ENCODE measurements around the gene TSPAN18. TPM values are rescaled to one million over a fixed set of nuclear protein-coding genes. Genes with fewer than 3 reads are reported as not detected.

Gene TSPAN18
- total and polyA plus RNA-seq, 2 experiments from 2014 or later: 6.0 to 10.6 TPM

DNA sequence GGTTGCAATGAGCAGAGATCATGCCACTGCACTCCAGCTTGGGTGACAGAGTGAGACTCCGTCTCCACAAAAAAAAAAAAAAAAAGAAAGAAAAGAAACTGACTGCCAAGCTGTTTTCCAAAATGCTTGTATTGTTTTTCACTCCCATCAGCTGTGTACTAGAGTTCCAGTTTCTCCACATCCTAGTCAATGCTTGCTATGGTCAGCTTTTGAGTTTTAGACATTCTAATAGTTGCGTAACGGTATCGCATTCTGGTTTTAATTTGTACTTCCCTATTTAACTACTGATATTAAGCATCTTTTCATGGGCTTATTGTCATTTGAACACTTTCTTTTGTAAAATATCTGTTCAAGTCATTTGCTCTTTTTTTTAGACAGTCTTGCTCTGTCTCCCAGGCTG lies 55.7 kb downstream of the TSPAN18 start:
- Histone ChIP-seq H3K4me2 (no peak overlapping the region), H3F3A (replicated peaks; ENCODE audit: low read depth) (0 out of 2 replicates have a peak, but pooled peaks cover 6% of the 10 kb centered on the region), H3K27me3 (ENCODE audit: insufficient read depth) (no peaks in the 10 kb centered on the region), H3K27ac (ENCODE audit: low read depth) (no peak overlapping the region), H3K4me1 (ENCODE audit: insufficient read depth) (peaks cover 49% of the 10 kb centered on the region), H3K36me3 (ENCODE audit: insufficient read depth) (no peaks in the 10 kb centered on the region), H3K79me2 (replicated peaks; ENCODE audit: insufficient read depth) (no peaks in the 10 kb centered on the region), H3K4me3 (no peak overlapping the region), H2AFZ (no peak overlapping the region), H3K9me2 (ENCODE audit: insufficient read depth) (no peaks in the 10 kb centered on the region), H4K20me1 (replicated peaks; ENCODE audit: insufficient read depth) (no peaks in the 10 kb centered on the region)
- Mint-ChIP-seq H3K4me1 (peaks cover 59% of the 10 kb centered on the region), H3K4me3 (no peak overlapping the region), H3K36me3 (ENCODE audit: low read depth) (no peaks in the 10 kb centered on the region; the same call in 1 of the 3 replicates), H3K27me3 (ENCODE audit: insufficient read depth, low read depth, poor library complexity) (peaks cover 9% of the 10 kb centered on the region), H3K9me3 (no peaks in the 10 kb centered on the region), H3K27ac (no peak overlapping the region)
- ATAC-seq (no peak), DNase-seq (ENCODE audit: low spot score) (no peak)
- no peak for TF ChIP-seq EZH2phosphoT487 (IDR thresholded peaks at IDR 0.05; ENCODE audit: unreplicated experiment)
- TF ChIP-seq ZNF331 (CRISPR knock-in tag; IDR thresholded peaks at IDR 0.05; ENCODE audit: low read depth): no peak
- no peak for TF ChIP-seq ZNF114 (CRISPR knock-in tag; IDR thresholded peaks at IDR 0.05)
- TF ChIP-seq, protein P1, sequence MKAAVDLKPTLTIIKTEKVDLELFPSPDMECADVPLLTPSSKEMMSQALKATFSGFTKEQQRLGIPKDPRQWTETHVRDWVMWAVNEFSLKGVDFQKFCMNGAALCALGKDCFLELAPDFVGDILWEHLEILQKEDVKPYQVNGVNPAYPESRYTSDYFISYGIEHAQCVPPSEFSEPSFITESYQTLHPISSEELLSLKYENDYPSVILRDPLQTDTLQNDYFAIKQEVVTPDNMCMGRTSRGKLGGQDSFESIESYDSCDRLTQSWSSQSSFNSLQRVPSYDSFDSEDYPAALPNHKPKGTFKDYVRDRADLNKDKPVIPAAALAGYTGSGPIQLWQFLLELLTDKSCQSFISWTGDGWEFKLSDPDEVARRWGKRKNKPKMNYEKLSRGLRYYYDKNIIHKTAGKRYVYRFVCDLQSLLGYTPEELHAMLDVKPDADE (IDR thresholded peaks at IDR 0.05): no peak
- no peak for TF ChIP-seq NANOG (IDR thresholded peaks at IDR 0.05; ENCODE audit: borderline replicate concordance)
- TF ChIP-seq, protein P2, sequence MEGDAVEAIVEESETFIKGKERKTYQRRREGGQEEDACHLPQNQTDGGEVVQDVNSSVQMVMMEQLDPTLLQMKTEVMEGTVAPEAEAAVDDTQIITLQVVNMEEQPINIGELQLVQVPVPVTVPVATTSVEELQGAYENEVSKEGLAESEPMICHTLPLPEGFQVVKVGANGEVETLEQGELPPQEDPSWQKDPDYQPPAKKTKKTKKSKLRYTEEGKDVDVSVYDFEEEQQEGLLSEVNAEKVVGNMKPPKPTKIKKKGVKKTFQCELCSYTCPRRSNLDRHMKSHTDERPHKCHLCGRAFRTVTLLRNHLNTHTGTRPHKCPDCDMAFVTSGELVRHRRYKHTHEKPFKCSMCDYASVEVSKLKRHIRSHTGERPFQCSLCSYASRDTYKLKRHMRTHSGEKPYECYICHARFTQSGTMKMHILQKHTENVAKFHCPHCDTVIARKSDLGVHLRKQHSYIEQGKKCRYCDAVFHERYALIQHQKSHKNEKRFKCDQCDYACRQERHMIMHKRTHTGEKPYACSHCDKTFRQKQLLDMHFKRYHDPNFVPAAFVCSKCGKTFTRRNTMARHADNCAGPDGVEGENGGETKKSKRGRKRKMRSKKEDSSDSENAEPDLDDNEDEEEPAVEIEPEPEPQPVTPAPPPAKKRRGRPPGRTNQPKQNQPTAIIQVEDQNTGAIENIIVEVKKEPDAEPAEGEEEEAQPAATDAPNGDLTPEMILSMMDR (conservative IDR thresholded peaks at IDR 0.05; ENCODE audit: low read depth in 2 of 2): no peak
- no peak for TF ChIP-seq CREB1 (CRISPR knock-in tag; IDR thresholded peaks at IDR 0.05; ENCODE audit: low read depth)
- no peak for TF ChIP-seq STAT1 (IDR thresholded peaks at IDR 0.05; ENCODE audit: unreplicated experiment)
- TF ChIP-seq, protein P3, sequence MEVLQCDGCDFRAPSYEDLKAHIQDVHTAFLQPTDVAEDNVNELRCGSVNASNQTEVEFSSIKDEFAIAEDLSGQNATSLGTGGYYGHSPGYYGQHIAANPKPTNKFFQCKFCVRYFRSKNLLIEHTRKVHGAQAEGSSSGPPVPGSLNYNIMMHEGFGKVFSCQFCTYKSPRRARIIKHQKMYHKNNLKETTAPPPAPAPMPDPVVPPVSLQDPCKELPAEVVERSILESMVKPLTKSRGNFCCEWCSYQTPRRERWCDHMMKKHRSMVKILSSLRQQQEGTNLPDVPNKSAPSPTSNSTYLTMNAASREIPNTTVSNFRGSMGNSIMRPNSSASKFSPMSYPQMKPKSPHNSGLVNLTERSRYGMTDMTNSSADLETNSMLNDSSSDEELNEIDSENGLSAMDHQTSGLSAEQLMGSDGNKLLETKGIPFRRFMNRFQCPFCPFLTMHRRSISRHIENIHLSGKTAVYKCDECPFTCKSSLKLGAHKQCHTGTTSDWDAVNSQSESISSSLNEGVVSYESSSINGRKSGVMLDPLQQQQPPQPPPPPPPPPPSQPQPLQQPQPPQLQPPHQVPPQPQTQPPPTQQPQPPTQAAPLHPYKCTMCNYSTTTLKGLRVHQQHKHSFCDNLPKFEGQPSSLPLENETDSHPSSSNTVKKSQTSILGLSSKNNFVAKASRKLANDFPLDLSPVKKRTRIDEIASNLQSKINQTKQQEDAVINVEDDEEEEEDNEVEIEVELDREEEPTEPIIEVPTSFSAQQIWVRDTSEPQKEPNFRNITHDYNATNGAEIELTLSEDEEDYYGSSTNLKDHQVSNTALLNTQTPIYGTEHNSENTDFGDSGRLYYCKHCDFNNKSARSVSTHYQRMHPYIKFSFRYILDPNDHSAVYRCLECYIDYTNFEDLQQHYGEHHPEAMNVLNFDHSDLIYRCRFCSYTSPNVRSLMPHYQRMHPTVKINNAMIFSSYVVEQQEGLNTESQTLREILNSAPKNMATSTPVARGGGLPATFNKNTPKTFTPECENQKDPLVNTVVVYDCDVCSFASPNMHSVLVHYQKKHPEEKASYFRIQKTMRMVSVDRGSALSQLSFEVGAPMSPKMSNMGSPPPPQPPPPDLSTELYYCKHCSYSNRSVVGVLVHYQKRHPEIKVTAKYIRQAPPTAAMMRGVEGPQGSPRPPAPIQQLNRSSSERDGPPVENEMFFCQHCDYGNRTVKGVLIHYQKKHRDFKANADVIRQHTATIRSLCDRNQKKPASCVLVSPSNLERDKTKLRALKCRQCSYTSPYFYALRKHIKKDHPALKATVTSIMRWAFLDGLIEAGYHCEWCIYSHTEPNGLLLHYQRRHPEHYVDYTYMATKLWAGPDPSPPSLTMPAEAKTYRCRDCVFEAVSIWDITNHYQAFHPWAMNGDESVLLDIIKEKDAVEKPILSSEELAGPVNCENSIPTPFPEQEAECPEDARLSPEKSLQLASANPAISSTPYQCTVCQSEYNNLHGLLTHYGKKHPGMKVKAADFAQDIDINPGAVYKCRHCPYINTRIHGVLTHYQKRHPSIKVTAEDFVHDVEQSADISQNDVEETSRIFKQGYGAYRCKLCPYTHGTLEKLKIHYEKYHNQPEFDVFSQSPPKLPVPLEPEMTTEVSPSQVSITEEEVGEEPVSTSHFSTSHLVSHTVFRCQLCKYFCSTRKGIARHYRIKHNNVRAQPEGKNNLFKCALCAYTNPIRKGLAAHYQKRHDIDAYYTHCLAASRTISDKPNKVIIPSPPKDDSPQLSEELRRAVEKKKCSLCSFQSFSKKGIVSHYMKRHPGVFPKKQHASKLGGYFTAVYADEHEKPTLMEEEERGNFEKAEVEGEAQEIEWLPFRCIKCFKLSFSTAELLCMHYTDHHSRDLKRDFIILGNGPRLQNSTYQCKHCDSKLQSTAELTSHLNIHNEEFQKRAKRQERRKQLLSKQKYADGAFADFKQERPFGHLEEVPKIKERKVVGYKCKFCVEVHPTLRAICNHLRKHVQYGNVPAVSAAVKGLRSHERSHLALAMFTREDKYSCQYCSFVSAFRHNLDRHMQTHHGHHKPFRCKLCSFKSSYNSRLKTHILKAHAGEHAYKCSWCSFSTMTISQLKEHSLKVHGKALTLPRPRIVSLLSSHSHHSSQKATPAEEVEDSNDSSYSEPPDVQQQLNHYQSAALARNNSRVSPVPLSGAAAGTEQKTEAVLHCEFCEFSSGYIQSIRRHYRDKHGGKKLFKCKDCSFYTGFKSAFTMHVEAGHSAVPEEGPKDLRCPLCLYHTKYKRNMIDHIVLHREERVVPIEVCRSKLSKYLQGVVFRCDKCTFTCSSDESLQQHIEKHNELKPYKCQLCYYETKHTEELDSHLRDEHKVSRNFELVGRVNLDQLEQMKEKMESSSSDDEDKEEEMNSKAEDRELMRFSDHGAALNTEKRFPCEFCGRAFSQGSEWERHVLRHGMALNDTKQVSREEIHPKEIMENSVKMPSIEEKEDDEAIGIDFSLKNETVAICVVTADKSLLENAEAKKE (CRISPR knock-in tag; IDR thresholded peaks at IDR 0.05): no peak
- no peak for TF ChIP-seq POLR2AphosphoS5 (IDR thresholded peaks at IDR 0.05; ENCODE audit: low read depth)
- TF ChIP-seq JUNB (IDR thresholded peaks at IDR 0.05; ENCODE audit: unreplicated experiment): no peak
- TF ChIP-seq, protein P4, sequence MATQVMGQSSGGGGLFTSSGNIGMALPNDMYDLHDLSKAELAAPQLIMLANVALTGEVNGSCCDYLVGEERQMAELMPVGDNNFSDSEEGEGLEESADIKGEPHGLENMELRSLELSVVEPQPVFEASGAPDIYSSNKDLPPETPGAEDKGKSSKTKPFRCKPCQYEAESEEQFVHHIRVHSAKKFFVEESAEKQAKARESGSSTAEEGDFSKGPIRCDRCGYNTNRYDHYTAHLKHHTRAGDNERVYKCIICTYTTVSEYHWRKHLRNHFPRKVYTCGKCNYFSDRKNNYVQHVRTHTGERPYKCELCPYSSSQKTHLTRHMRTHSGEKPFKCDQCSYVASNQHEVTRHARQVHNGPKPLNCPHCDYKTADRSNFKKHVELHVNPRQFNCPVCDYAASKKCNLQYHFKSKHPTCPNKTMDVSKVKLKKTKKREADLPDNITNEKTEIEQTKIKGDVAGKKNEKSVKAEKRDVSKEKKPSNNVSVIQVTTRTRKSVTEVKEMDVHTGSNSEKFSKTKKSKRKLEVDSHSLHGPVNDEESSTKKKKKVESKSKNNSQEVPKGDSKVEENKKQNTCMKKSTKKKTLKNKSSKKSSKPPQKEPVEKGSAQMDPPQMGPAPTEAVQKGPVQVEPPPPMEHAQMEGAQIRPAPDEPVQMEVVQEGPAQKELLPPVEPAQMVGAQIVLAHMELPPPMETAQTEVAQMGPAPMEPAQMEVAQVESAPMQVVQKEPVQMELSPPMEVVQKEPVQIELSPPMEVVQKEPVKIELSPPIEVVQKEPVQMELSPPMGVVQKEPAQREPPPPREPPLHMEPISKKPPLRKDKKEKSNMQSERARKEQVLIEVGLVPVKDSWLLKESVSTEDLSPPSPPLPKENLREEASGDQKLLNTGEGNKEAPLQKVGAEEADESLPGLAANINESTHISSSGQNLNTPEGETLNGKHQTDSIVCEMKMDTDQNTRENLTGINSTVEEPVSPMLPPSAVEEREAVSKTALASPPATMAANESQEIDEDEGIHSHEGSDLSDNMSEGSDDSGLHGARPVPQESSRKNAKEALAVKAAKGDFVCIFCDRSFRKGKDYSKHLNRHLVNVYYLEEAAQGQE (IDR thresholded peaks at IDR 0.05; ENCODE audit: unreplicated experiment): no peak
- no peak for TF ChIP-seq EZH2 (IDR thresholded peaks at IDR 0.05; ENCODE audit: low read depth, unreplicated experiment)

Measured in GM23338 (cell line).